Stimulated activated CD4-positive, alpha-beta T cell treated with anti-CD3 and anti-CD28 coated beads, Interleukin-2, amount 100 ng/mL, for 4 hours (primary cell): ENCODE data around the gene SPATA9.
"Not testable (repeated sequence)": the region's sequence is repeated elsewhere in the genome, so short reads cannot be mapped to it uniquely, and the experiment has no call there.

Experiments used
- DNase-seq: peaks from one replicate; pipeline ENCODE4 v3.0.0-alpha.2; 2020; ENCODE audit warnings: low read depth

Gene SPATA9

DNA sequence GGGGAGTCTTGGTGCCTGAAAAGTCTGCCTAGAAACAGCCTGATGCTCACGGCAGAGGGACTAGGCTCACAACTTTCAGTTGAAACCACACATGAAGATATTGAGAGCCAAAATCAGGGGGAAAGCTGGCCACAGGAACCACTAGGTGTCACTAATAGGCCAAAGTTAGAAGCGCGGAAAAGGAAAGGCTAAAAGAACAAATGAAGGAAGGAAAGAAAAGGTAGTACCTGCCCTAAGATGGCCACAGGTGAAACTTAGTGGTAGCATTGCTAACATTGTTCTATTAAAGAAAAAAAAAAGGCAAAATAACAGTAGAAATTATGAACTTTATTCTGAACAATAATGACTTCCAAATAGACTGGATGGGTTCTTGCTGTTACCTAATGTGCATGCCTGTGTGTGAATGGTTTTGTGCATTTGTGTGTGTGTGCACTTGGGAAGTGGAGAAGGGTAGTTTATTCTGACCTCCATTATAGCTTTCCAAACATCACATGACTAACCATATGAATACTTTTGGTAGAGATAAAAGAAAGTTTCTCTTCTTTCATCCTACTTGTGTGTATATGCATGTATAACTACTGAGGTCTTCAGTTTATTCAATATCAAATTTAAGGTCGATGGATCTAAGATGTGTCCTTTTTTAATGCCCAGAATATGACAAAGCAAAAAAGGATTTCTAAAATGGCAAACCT lies 38.3 kb downstream of the SPATA9 start:
- DNase-seq = peak; percentile 41

DNA sequence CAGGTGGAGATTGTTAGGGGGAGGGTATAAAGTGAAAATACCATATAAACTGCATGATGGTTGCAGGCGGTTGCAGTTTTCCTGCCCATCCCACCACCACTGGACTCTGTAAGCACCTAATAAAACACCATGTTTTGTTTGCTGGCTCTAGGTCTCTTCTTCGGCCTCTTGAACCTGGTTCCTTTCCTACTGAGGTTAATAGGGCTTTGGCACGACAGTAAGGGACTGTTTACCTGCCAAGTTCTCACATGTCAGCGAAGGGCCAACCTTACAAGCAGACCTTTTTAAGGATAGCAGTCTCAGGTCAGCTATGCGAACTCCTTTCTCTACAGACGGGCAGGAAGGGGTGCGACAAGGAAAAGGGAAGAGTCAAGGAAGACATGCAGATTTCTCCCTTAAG lies 39.6 kb downstream of the SPATA9 start:
- DNase-seq = no peak

DNA sequence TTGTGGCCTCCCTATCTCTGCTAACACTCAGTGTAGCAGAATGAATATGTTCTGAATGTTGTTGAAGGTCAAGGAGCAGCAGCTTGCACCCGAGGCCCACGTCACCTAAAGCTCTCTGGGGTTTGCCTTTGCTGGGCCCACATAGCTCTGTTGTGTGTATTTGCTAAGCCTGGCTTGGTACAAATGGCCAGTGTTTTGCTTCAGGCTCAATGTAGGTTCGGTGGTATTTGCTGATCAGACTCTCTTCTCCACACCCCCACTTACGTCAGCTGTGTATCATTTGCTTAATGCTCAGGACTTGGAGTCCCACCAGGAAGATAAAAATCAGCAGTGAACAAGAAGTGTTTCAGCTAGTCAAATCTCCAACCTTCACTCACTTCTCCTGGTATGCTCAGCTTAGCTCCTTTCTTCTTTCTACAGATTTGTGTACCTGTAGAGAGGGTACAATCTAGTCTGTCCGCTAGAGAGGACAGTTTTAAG lies 41.0 kb downstream of the SPATA9 start:
- no peak for DNase-seq

DNA sequence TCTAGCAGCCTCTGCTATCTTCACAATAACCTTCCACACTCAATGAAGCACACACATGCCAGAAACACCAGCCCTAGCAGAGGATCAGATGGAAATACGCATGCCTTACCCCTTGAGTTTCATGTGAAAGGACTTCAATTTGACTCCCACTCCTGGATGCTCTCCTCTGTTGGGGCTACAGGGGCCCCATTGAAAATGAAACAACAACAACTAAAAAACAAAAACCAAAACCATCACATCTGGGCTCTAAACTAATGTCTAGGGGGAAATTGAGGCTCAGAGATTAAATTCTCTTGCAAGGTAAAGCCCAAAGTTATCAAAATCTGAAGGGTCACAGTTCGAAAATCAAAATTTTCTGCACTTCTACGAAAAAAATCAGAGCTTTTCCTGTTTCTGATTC lies 44.2 kb downstream of the SPATA9 start:
- DNase-seq = no peak

DNA sequence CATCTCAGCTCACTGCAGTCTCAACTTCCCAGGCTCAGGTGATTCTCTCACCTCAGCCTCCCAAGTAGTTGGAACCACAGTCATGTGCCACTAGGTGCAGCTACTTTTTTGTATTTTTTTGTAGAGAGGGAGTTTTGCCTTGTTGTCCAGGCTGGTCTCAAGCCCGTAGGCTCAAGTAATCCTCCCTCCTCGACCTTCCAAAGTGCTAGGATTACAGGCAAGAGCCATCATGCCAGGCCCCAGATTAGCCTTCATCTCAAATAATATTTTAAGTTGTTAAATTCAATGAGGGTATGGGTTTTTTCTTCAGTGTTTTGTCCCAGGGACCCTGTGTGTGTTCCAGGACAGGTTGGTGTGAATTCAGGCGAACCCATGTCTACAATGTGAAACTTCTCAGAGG lies 48.7 kb downstream of the SPATA9 start:
- DNase-seq = no peak

DNA sequence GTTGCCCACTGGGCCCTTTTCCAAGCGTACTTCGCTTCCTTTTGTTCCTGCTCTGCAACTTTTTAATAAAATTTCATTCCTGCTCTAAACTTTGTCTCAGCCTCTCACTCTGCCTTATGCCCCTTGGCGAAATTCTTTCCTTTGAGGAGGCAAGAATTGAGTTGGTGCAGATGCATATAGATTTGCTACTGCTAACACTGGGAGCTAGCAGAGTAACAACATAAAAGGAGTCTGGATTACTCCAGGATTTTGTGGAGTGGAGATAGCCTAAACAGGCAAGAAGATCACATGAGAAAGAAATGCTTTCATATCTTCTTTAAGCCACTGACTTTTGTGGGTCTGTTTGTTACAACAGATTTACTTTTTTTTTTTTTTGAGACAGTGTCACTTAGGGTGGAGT lies 49.1 kb downstream of the SPATA9 start:
- DNase-seq = no peak

DNA sequence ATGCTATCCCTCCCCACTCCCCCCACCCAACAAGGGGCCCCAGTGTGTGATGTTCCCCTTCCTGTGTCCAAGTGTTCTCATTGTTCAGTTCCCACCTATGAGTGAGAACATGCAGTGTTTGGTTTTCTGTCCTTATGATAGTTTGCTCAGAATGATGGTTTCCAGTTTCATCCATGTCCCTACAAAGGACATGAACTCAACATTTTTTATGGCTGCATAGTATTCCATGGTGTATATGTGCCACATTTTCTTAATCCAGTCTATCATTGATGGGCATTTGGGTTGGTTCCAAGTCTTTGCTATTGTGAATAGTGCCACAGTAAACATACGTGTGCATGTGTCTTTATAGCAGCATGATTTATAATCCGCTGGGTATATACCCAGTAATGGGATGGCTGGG lies 49.8 kb downstream of the SPATA9 start:
- not testable (repeated sequence) for DNase-seq

DNA sequence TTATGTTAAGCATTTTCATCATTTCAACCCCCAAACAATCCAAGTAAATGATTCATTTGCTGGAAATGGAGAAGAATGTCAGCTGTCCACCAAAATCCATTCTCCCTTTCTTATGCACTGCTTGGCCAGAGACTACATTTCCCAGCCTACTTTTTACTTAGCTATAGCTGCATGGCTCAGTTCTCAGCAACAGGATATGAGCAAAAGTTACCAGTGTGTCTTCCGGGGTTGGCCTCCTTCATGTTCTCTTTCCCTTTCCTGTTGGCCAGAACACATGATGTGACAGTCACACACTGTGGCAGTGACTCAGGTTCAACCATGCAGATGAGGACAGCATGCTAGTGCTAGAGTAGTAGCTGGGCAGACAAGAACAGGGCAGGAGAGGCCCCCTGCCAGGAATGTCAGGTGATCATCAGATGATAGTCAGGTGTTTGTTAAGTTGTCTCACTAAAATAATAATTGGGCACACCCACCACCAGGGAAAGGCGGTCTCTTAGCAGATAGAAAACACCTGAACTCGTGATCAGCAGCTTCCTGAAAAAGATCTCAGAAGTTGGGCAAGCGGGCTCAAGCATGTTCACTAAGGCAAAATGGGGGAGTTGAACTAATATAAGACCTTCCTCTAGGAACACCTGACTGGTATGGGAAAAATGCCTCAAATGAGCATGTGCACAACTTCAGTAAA lies 50.7 kb downstream of the SPATA9 start:
- DNase-seq = peak; percentile 71

DNA sequence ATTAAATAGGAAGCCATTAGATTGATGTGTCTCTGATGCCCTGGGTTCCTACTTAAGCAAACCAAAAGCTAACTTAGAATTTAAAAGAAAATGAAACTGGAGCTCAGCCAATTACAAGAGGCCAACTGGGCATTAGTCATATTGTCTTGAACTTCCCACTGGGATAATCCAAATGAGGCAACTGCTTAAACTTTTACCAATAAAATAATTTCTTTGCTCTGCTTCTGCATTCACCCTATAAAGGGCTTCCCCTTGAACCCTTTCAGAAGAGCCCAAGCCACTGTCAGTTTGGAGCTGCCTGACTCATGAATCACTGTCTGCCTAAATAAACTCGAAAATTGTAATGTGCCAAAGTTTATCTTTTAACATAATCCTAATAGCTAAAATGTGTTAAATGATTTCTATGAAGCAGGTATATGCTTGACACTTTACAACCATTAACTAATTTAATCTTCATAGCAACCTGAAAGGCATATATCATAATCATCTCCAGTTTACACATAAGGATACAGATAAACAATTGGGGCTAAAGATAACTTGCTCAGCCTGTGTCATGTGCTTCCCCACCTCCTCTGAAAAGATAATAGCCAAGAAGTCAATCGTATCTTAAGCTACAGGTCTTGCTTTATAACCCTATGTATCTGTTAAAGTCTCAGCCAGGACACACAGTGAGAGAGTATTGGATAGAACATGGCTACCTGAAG lies 51.4 kb downstream of the SPATA9 start:
- DNase-seq = no peak

DNA sequence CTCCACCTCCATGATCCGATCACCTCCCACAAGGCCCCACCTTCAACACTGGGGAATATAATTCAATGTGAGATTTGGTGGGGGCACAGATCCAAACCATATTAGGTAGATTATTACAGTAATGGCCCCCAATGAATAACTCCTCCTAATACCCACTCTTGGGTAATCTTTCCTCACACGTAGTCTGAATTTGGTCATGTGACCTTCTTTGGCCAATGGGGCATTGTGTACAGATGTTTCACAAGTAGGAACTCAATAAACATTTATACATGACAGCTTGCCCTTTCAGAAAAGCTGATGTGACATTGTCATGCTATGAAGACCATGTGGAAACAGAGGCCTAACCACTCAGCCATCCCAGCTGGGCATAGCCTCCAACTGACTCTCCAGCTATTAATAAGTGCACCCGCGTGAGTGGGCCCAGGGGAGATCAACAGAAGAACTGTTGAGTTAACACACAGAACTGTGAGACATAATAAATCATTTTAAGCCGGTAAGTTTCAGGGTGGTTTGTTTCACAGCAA lies 52.3 kb downstream of the SPATA9 start:
- no peak for DNase-seq

DNA sequence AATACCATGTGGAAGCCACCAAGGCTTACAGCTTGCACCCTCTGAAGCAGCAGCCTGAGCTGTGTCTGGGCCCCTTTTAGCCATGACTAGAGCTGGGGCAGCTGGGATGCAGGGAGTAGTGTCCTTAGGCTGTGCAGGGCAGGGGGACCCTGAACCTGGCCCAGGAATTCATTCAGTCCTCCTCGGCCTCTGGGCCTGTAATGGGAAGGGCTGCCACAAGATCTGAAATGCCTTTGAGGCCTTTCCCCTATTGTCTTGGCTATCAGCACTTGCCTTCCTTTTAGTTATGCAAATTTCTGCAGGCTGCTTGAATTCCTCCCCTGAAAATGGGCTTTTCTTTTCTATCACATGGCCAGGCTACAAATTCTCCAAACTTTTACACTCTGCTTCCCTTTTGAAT lies 53.9 kb downstream of the SPATA9 start:
- no peak for DNase-seq

DNA sequence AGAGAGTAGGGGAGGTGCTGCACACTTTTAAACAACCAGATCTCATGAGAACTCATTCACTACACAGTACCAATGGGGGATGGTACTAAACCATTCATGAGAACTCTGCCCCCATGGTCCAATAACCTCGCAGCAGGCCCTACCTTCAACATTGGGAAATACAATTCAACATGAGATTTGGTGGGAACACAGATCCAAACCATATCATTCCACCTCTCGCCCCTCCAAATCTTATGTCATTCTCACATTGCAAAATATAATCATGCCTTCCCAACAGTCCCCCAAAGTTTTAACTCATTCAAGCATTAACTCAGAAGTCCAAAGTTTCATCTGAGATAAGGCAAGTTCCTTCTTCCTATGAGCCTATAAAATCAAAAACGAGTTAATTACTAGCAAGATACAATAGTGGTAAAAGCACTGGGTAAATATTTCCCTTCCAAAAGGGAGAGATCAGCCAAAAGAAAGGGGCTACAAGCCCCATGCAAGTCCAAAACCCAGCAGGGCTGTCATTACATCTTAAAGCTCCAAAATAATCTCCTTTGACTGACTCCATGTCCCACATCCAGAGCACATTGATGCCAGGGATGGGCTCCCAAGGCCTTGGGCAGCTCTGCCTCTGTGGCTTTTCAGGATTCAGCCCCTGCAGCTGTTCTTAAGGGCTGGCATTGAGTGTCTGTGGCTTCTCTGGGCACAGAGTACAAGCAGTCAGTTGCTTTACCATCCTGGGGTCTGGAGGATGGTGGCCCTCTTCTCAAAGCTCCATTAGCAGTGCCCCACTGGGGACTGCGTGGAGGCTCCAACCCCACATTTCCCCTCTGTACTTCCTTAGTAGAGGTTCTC lies 54.6 kb downstream of the SPATA9 start:
- DNase-seq = no peak

DNA sequence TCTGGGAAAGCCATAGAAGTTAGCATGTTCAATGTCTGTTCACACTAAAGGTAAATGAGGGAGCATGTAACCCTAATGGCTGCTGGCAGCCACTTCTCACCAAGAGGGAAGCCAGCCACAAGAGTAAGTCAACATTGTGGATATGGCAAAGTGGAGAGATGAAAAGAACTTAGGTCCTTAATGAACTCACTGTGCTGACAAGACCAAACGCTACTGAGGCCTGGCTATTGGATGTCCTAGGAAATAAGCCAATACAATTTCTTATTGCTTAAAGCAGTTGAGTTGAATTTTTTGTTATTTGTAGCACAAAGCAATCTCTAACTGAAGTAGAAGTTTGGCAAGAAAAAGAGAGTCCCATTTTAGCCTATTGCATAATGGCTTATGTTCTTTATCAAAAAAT lies 56.1 kb downstream of the SPATA9 start:
- DNase-seq = no peak

DNA sequence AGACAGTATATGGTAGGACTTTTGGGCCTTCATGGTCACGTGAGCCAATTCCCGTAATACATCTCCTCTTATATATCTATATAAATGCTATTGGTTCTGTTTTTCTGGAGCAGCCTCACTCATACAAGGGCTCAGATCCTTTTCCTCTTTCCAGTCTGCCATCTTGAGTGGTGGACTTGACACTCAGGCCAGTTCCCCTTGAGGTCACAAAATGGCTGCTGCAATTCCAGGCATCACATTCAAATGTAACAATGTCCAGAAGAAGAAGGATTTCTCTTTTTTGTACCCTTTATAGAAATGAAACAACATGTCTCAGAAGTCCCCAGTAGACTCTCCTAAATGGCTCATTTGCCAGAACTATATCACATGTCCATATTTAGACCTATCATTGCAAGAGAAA lies 58.4 kb downstream of the SPATA9 start:
- DNase-seq = no peak

DNA sequence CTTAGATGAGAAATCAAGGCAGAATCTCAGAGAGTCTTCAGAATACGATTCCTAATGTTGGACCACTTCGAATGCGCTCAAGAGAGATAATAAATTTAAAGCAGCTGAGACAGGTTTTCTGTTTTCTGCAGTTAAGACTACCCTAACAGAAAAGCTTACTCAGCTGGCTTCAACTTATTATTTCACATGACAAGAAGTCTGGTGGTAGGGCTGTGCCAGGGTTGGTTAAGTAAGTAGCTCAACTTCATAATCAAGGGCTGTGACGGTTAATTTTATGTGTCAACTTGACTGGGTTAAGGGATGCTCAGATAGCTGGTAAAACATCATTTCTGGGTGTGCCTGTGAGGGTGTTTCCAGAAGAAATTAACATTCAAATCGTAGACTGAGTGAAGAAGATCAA lies 59.1 kb downstream of the SPATA9 start:
- no peak for DNase-seq

DNA sequence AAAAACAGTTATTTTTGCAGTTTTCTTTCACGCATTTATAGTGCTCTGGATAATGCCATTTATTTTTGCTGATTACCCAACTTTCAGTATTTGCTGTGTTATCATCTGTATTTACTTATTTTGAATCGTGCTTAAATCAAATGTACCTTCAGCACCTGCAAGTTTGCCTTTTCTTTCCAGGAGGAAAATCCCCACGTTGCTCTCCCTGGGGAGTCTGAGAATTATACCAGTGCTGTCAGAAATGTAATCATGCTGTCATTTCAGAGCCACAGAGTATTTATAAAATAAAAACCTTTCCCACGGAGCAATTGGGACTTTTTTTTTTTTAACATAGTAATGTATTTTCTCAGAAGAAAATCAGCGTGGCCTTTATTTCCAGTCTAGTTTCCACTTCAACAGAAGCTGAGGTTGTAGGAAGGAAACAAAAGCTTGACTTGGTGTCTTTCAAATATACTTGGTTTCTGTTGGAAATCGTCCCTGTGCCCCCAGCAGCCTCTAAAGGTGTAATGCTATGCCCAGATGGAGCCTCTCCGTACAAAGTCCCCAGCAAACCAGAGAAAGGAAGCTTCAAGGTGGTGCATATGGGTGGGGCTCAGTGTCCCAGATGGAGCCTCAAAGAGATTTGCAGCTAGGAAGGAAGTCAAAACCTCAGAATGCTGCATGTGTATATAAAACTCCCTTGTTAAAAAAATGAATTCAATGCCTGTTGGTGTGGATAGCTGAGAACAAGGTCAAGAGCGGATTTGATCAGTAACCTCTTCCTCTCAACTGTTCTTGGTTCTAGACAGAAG lies 60.8 kb downstream of the SPATA9 start:
- no peak for DNase-seq

DNA sequence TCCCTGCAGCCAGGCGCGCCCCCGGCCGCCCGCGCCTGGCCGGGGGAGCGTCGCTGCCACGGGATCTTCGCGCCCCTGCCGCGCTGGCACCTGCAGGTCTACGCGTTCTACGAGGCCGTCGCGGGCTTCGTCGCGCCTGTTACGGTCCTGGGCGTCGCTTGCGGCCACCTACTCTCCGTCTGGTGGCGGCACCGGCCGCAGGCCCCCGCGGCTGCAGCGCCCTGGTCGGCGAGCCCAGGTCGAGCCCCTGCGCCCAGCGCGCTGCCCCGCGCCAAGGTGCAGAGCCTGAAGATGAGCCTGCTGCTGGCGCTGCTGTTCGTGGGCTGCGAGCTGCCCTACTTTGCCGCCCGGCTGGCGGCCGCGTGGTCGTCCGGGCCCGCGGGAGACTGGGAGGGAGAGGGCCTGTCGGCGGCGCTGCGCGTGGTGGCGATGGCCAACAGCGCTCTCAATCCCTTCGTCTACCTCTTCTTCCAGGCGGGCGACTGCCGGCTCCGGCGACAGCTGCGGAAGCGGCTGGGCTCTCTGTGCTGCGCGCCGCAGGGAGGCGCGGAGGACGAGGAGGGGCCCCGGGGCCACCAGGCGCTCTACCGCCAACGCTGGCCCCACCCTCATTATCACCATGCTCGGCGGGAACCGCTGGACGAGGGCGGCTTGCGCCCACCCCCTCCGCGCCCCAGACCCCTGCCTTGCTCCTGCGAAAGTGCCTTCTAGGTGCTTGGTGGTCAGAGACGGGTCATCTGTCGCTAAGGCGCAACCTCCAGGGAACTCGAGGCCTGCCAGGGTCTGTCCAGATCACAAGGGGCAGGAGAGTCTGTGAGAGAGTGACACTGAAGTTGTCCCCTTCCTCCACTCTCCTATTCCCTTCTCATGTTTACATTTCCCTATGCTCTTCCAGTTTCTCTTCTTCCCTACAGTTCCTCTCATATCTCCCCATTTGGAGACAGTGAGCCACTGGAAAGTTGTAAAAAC lies 61.6 kb downstream of the SPATA9 start:
- no peak for DNase-seq

DNA sequence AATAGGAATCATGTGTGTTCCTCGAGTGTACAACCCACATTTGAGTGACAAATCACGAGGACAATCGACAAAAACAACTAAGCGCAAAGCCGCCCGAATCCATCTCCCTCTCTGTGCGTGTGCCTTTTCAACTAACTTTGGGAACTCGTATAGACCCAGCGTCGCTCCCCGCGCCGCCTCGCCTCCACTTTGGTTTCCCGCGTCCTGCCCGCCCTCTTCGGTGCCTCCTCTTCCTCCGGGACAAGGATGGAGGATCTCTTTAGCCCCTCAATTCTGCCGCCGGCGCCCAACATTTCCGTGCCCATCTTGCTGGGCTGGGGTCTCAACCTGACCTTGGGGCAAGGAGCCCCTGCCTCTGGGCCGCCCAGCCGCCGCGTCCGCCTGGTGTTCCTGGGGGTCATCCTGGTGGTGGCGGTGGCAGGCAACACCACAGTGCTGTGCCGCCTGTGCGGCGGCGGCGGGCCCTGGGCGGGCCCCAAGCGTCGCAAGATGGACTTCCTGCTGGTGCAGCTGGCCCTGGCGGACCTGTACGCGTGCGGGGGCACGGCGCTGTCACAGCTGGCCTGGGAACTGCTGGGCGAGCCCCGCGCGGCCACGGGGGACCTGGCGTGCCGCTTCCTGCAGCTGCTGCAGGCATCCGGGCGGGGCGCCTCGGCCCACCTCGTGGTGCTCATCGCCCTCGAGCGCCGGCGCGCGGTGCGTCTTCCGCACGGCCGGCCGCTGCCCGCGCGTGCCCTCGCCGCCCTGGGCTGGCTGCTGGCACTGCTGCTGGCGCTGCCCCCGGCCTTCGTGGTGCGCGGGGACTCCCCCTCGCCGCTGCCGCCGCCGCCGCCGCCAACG lies 62.5 kb downstream of the SPATA9 start, which contains the start of gene GPR150:
TSS of gene GPR150 (plus strand) at position 58 of the 840 bp plus-strand sequence. CDS start at position 247, 189 bp downstream.
- DNase-seq = peak; percentile 45

DNA sequence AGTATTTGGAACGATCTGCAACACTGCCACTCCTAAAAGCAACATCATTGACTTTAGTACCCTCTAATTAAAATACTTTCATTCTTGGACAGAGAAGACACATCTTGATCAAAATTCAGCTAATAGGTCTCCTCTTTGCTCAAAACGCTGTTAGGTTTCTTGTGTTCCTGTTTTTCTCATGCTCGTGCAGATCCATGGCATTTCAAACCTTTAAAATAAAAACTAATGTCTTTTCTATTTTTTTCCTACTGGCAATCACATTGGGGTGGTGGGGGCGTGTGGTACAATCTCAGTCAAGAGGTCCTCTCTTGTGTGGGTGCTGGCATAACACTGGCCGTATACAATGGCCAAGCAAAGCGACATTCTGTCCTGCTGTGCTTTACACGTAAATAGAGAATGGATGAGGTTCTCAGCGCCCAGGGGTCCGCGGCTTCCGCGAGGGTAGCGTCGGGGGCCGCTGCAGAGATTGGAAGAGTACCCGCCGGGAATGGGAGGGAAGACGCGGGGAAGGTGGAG lies 63.2 kb downstream of the SPATA9 start:
- DNase-seq = no peak
